Measurements from ENCODE around the gene ACOXL. TPM values are rescaled to one million over a fixed set of nuclear protein-coding genes. Genes with fewer than 3 reads are reported as not detected.

ACOXL gene
- total and polyA plus RNA-seq, 9 of the 15 experiments (the other 6 are each of a cell fraction or from before 2014, with no cell fraction given): 0.31 to 0.56 TPM; not detected in 7

DNA sequence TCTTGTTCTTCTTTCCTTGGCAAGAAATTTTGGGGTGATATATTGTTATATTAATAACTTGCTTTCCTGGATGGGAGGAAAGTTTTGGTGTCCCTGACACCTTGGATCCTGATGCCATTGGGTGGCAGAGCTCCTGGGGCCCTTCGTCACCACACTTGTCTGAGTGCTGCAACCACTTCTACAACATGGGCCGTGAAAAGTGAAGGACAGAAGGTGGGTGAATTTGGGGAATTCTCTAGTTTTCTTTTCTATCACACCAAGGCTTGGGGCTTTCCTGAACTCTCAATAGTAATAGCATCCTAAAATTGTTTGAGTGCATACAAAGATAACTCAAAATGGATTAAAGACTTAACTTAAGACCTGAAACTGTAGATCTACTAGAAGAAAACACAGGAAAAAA lies 10.0 kb downstream of the ACOXL start:
- no TSS peak for BruUV-seq (replicated peaks)
- whole genome bisulfite sequencing (ENCODE audit: insufficient coverage, low coverage, missing lambda C conversion rate): 13% methylated on average over 2 of the region's 2 CpGs
- no peak overlapping the region for H3K9ac ChIP-seq (ENCODE audit: insufficient read depth in 1 of 2, low read depth in 2 of 2, low read length in 2 of 2)
- no peaks in the 10 kb centered on the region for H3K79me2 ChIP-seq (ENCODE audit: control insufficient read depth, insufficient read depth, low read length)
- H3K9me1 ChIP-seq (ENCODE audit: control insufficient read depth, insufficient read depth, low read length): no peaks in the 10 kb centered on the region
- ATAC-seq (no peak), FAIRE-seq (no peak), DNase-seq (ENCODE audit: extremely low read depth in 1 of 4, low spot score in 3 of 4) (no peak)
- no peak overlapping the region for H3K4me2 ChIP-seq (ENCODE audit: insufficient read depth, low read length)
- CTCF ChIA-PET (ENCODE audit: low intra/inter-chr PET ratio): no interaction called here
- H4K20me1 ChIP-seq (replicated peaks; ENCODE audit: control insufficient read depth, insufficient read depth, low read length): no peaks in the 10 kb centered on the region
- H3K4me3 ChIP-seq: no peak overlapping the region
- intact Hi-C loops (cut with micrococcal nuclease) (no loop called here), in situ Hi-C loops (cut with MboI) (loop anchor here (5.0 kb wide), 1 partner anchor 50 kb away; no protein-coding TSS in a partner anchor)
- H3K9me3 ChIP-seq (replicated peaks; ENCODE audit: control insufficient read depth, insufficient read depth, low read depth, low read length): no peaks in the 10 kb centered on the region
- H2AFZ ChIP-seq (ENCODE audit: low read depth, low read length): no peak overlapping the region
- H3K27ac ChIP-seq (ENCODE audit: extremely low read depth, low read depth, low read length): no peak overlapping the region
- peaks cover 7 to 22% of the 10 kb centered on the region in 2 experiments; a peak in 3 of 5 replicates for H3K27me3 ChIP-seq (ENCODE audit: control insufficient read depth in 2 of 2, insufficient read depth in 2 of 2, low read length in 2 of 2)
- H3K36me3 ChIP-seq (ENCODE audit: control insufficient read depth, insufficient read depth, low read length): no peaks in the 10 kb centered on the region
- TF ChIP-seq KLF10 (CRISPR knock-in tag; IDR thresholded peaks at IDR 0.05): no peak
- no peak for TF ChIP-seq MTA3 (IDR thresholded peaks at IDR 0.05; ENCODE audit: borderline replicate concordance)
- no peak for TF ChIP-seq FOXM1 (IDR thresholded peaks at IDR 0.05; ENCODE audit: low read depth)
- no peak for TF ChIP-seq FOXM1 (CRISPR knock-in tag; IDR thresholded peaks at IDR 0.05; ENCODE audit: low read depth)
- no peak for TF ChIP-seq ATF1 (CRISPR knock-in tag; IDR thresholded peaks at IDR 0.05)
- no peak for TF ChIP-seq ATF1 (tag; IDR thresholded peaks at IDR 0.05)
- no peak for TF ChIP-seq SRSF3 (IDR thresholded peaks at IDR 0.05; ENCODE audit: insufficient read depth, low read length)
- no peak for TF ChIP-seq ZBTB17 (CRISPR knock-in tag; IDR thresholded peaks at IDR 0.05)
- TF ChIP-seq C11orf30 (IDR thresholded peaks at IDR 0.05; ENCODE audit: low read depth): no peak
- no peak for TF ChIP-seq SMARCA4 (IDR thresholded peaks at IDR 0.05)
- no peak for TF ChIP-seq ZNF124 (CRISPR knock-in tag; IDR thresholded peaks at IDR 0.05)
- TF ChIP-seq E2F3 (CRISPR knock-in tag; IDR thresholded peaks at IDR 0.05): no peak
- TF ChIP-seq YBX1 (IDR thresholded peaks at IDR 0.05): no peak
- TF ChIP-seq NR4A1 (CRISPR knock-in tag; IDR thresholded peaks at IDR 0.05): no peak
- no peak for TF ChIP-seq NR4A1 (tag; IDR thresholded peaks at IDR 0.05)
- TF ChIP-seq RNF2 (IDR thresholded peaks at IDR 0.05): no peak
- no peak for TF ChIP-seq HMGN3 (IDR thresholded peaks at IDR 0.05; ENCODE audit: borderline replicate concordance, extremely low read depth, insufficient read length, low read depth, low read length)
- TF ChIP-seq, protein P1, sequence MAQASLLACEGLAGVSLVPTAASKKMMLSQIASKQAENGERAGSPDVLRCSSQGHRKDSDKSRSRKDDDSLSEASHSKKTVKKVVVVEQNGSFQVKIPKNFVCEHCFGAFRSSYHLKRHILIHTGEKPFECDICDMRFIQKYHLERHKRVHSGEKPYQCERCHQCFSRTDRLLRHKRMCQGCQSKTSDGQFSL (CRISPR knock-in tag; IDR thresholded peaks at IDR 0.05): no peak
- TF ChIP-seq, protein P1 (tag; IDR thresholded peaks at IDR 0.05): no peak
- TF ChIP-seq ILF3 (IDR thresholded peaks at IDR 0.05; ENCODE audit: borderline replicate concordance): no peak
- TF ChIP-seq ZNF766 (CRISPR knock-in tag; conservative IDR thresholded peaks at IDR 0.05): no peak
- TF ChIP-seq, protein P2, sequence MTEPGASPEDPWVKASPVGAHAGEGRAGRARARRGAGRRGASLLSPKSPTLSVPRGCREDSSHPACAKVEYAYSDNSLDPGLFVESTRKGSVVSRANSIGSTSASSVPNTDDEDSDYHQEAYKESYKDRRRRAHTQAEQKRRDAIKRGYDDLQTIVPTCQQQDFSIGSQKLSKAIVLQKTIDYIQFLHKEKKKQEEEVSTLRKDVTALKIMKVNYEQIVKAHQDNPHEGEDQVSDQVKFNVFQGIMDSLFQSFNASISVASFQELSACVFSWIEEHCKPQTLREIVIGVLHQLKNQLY (CRISPR knock-in tag; conservative IDR thresholded peaks at IDR 0.05): no peak
- TF ChIP-seq ZNF717 (CRISPR knock-in tag; IDR thresholded peaks at IDR 0.05): no peak
- TF ChIP-seq ZNF134 (CRISPR knock-in tag; conservative IDR thresholded peaks at IDR 0.05): no peak
- POLR2A ChIA-PET: interaction anchor here (0.6 kb wide), 1 partner anchor 311 kb away, joined by 3 read pairs; no protein-coding TSS in a partner anchor
- H3K4me1 ChIP-seq (replicated peaks in 1 of 2; ENCODE audit: control insufficient read depth in 2 of 2, insufficient read depth in 2 of 2, low read length in 2 of 2): peaks cover 0 to 19% of the 10 kb centered on the region in 2 experiments; a peak in 4 of 5 replicates

Measured in K562 (cell line).